ENCODE data around the gene DUSP7.

DNA sequence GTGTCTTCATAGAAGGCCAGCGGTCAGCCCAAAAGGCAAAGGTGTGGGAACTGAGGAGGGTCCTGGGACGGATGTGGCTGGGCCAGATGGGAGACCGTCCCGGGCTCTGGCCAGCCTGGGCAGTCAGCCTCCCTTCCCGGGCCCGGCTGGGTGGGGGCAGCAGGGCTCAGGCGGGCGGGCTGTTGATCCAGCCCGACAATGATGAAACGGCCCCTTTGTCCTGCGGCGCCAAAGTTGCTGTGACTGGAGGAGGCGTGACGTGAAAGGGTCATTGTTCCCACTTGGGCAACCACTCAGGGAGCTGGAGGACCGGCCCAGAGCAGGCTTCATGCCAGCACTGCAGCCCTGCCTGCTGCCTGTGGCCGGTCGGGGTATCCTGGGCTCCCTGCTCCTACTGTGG, 16.5 kb downstream of the DUSP7 start:
- no peak for TF ChIP-seq GATA2 (IDR thresholded peaks at IDR 0.05; ENCODE audit: low read depth, low read length)
- TF ChIP-seq GATA3 (IDR thresholded peaks at IDR 0.05; ENCODE audit: low read depth, low read length) = no peak

All from SH-SY5Y (cell line).